Measurements from ENCODE around the gene IL17D.

GRCh38 chr13:20703780-20704458 is 420 bp downstream of the IL17D start:
- TF ChIP-seq OSR1 (CRISPR knock-in tag; IDR thresholded peaks at IDR 0.05) (no peak), POU6F1 (CRISPR knock-in tag; IDR thresholded peaks at IDR 0.05; ENCODE audit: borderline replicate concordance, low read depth) (no peak), ZFP3 (CRISPR knock-in tag; IDR thresholded peaks at IDR 0.05) (no peak), PATZ1 (CRISPR knock-in tag; IDR thresholded peaks at IDR 0.05; ENCODE audit: borderline replicate concordance) (no peak), PPARA (CRISPR knock-in tag; IDR thresholded peaks at IDR 0.05; ENCODE audit: borderline replicate concordance) (no peak), ZNF70 (CRISPR knock-in tag; IDR thresholded peaks at IDR 0.05) (no peak), CSRNP3 (CRISPR knock-in tag; IDR thresholded peaks at IDR 0.05) (no peak), CSDC2 (CRISPR knock-in tag; IDR thresholded peaks at IDR 0.05) (no peak), RARB (CRISPR knock-in tag; IDR thresholded peaks at IDR 0.05) (no peak), BACH2 (CRISPR knock-in tag; IDR thresholded peaks at IDR 0.05; ENCODE audit: borderline replicate concordance) (no peak), ZFP30 (CRISPR knock-in tag; IDR thresholded peaks at IDR 0.05) (no peak), ISL1 (CRISPR knock-in tag; IDR thresholded peaks at IDR 0.05) (no peak)
